IMR-90 (cell line): ENCODE measurements around the gene TMEM260. TPM values are rescaled to one million over a fixed set of nuclear protein-coding genes. Genes with fewer than 3 reads are reported as not detected.

Source experiments
- ATAC-seq: fragments of 200-7000 bp; cut with Tn5 transposase; 2 replicates; pipeline ENCODE4 v1.9.1; 2020; ENCODE audit warnings: low read depth, mild to moderate bottlenecking, moderate library complexity
- BruUV-seq: library from RNA; stranded (reverse); fragments of 400-500 nt; replicated peaks from 2 replicates; lab custom pipeline; 2021; lab: Mats Ljungman, UMichigan
- CTCF ChIA-PET: fragments of 300-600 bp; formaldehyde crosslinking; extraction: SDS; loops from one replicate; lab custom pipeline; 2021; ENCODE audit warnings: antibody characterized with exemption; lab: Yijun Ruan, JAX
- POLR2A ChIA-PET: fragments of 300-600 bp; sonication (Branson Sonifier 250); formaldehyde crosslinking; loops from one replicate; lab custom pipeline; 2022; ENCODE audit warnings: antibody characterized with exemption; ENCODE audit not compliant: unreplicated experiment; lab: Charles Lee
- DNase-seq: peaks from one replicate; pipeline ENCODE4 v3.0.0; 2013
- H2AFZ ChIP-seq: replicated peaks from 2 replicates; pipeline ENCODE3; 2013; ENCODE audit warnings: low read length, mild to moderate bottlenecking; ENCODE audit not compliant: poor library complexity
- H2AK5ac ChIP-seq: 2 replicates; pipeline ENCODE4 v1.6.1; 2013; ENCODE audit warnings: low read depth, low read length, inconsistent platforms
- H2AK9ac ChIP-seq: replicated peaks from 2 replicates; pipeline ENCODE3; 2013; ENCODE audit warnings: mild to moderate bottlenecking, low read depth, low read length, moderate library complexity; ENCODE audit not compliant: poor library complexity
- H2BK120ac ChIP-seq: 2 replicates; pipeline ENCODE4 v1.6.1; 2013; ENCODE audit warnings: low read depth, low read length, inconsistent platforms
- H2BK15ac ChIP-seq: 3 replicates; pipeline ENCODE4 v1.6.1; 2013; ENCODE audit warnings: low read depth, low read length, inconsistent platforms
- H2BK20ac ChIP-seq: 2 replicates; pipeline ENCODE4 v1.6.1; 2013; ENCODE audit warnings: low read depth, mild to moderate bottlenecking, inconsistent platforms, low read length, moderate library complexity
- H2BK5ac ChIP-seq: 2 replicates; pipeline ENCODE4 v1.6.1; 2013; ENCODE audit warnings: mild to moderate bottlenecking, low read depth, low read length, inconsistent platforms; ENCODE audit not compliant: poor library complexity, severe bottlenecking
- H3K14ac ChIP-seq: replicated peaks from 2 replicates; pipeline ENCODE4 v1.6.1; 2013; ENCODE audit warnings: low read depth, low read length, inconsistent platforms
- H3K18ac ChIP-seq: 2 replicates; pipeline ENCODE4 v1.6.1; 2013; ENCODE audit warnings: low read depth, low read length, control low read depth
- H3K23ac ChIP-seq: 2 replicates; pipeline ENCODE4 v1.6.1; 2013; ENCODE audit warnings: low read depth, low read length, inconsistent platforms
- H3K27ac ChIP-seq: 2 replicates; pipeline ENCODE4 v1.5.1; 2013; ENCODE audit warnings: mild to moderate bottlenecking, control low read depth, low read length; ENCODE audit not compliant: insufficient read depth
- H3K27me3 ChIP-seq: 2 replicates; pipeline ENCODE4 v1.6.1; 2013; ENCODE audit warnings: low read length; ENCODE audit not compliant: control insufficient read depth, insufficient read depth
- H3K36me3 ChIP-seq: 2 replicates; pipeline ENCODE4 v1.6.1; 2013; ENCODE audit warnings: low read length, mixed read lengths; ENCODE audit not compliant: control insufficient read depth, insufficient read depth
- H3K4ac ChIP-seq: 2 replicates; pipeline ENCODE4 v1.6.1; 2013; ENCODE audit warnings: low read depth, low read length, inconsistent platforms
- H3K4me1 ChIP-seq: 2 replicates; pipeline ENCODE4 v1.6.1; 2013; ENCODE audit warnings: low read length, mixed read lengths; ENCODE audit not compliant: control insufficient read depth, insufficient read depth
- H3K4me2 ChIP-seq: 2 replicates; pipeline ENCODE4 v1.6.1; 2013; ENCODE audit warnings: low read depth, mild to moderate bottlenecking, control low read depth, low read length, moderate library complexity
- H3K4me3 ChIP-seq: 2 replicates; pipeline ENCODE4 v1.5.1; 2013; ENCODE audit warnings: low read depth, mild to moderate bottlenecking, control low read depth, low read length, moderate library complexity; ENCODE audit not compliant: insufficient read depth
- H3K56ac ChIP-seq: 2 replicates; pipeline ENCODE4 v1.6.1; 2013; ENCODE audit warnings: low read length, inconsistent platforms; ENCODE audit not compliant: insufficient read depth; ENCODE audit errors: extremely low read depth
- H3K79me1 ChIP-seq, 2 experiments: 2 replicates each; pipeline ENCODE4 v1.6.1; 2013; ENCODE audit warnings: low read length in 2 of 2, inconsistent platforms in 1 of 2, low read depth in 1 of 2
- H3K9ac ChIP-seq: 2 replicates; pipeline ENCODE4 v1.6.1; 2013; ENCODE audit warnings: low read depth, low read length, control low read depth
- H3K9me1 ChIP-seq: 2 replicates; pipeline ENCODE4 v1.6.1; 2013; ENCODE audit warnings: low read length, inconsistent platforms; ENCODE audit not compliant: insufficient read depth
- H3K9me3 ChIP-seq: 2 replicates; pipeline ENCODE4 v1.6.1; 2013; ENCODE audit warnings: low read length; ENCODE audit not compliant: control insufficient read depth, insufficient read depth
- H4K20me1 ChIP-seq: 2 replicates; pipeline ENCODE4 v1.6.1; 2013; ENCODE audit warnings: low read length, inconsistent platforms; ENCODE audit not compliant: insufficient read depth
- H4K5ac ChIP-seq: 2 replicates; pipeline ENCODE4 v1.6.1; 2013; ENCODE audit warnings: mild to moderate bottlenecking, low read depth, low read length, control low read depth
- H4K8ac ChIP-seq, 2 experiments: 2 replicates each; pipeline ENCODE4 v1.6.1; 2013; ENCODE audit warnings: low read depth in 2 of 2, low read length in 2 of 2, control low read depth in 1 of 2, inconsistent platforms in 1 of 2
- H4K91ac ChIP-seq: 2 replicates; pipeline ENCODE4 v1.6.1; 2013; ENCODE audit warnings: low read depth, low read length, inconsistent platforms; ENCODE audit not compliant: insufficient read depth
- BHLHE40 ChIP-seq: fragments of 150-350 bp; IDR thresholded peaks from 2 replicates; pipeline ENCODE4 v1.6.1; 2016; ENCODE audit warnings: mild to moderate bottlenecking, low read depth, low read length
- CEBPB ChIP-seq: IDR thresholded peaks from 2 replicates; pipeline ENCODE4 v1.6.1; 2012; ENCODE audit warnings: low read depth, low read length, improper control_type of control experiment
- CHD1 ChIP-seq: IDR thresholded peaks from 2 replicates; pipeline ENCODE4 v1.6.1; 2012; ENCODE audit warnings: low read depth, low read length, improper control_type of control experiment
- CTCF ChIP-seq: conservative IDR thresholded peaks from 2 replicates; pipeline ENCODE4 v1.5.1; 2012; ENCODE audit warnings: mild to moderate bottlenecking, low read depth, low read length, improper control_type of control experiment
- ELK1 ChIP-seq: fragments of 150-350 bp; IDR thresholded peaks from 2 replicates; pipeline ENCODE4 v1.6.1; 2016; ENCODE audit warnings: low read depth, mild to moderate bottlenecking, low read length, moderate library complexity, borderline replicate concordance
- FOS ChIP-seq: fragments of 150-350 bp; IDR thresholded peaks from 2 replicates; pipeline ENCODE4 v1.6.1; 2016; ENCODE audit warnings: low read depth, low read length
- MAFK ChIP-seq: IDR thresholded peaks from 2 replicates; pipeline ENCODE4 v1.6.1; 2012; ENCODE audit warnings: low read depth, low read length, improper control_type of control experiment
- MAZ ChIP-seq: IDR thresholded peaks from 2 replicates; pipeline ENCODE4 v1.6.1; 2012; ENCODE audit warnings: low read depth, mild to moderate bottlenecking, low read length, improper control_type of control experiment, moderate library complexity, borderline replicate concordance
- MXI1 ChIP-seq: IDR thresholded peaks from 2 replicates; pipeline ENCODE4 v1.6.1; 2012; ENCODE audit warnings: low read depth, mild to moderate bottlenecking, low read length, moderate library complexity, borderline replicate concordance
- NFE2L2 ChIP-seq: fragments of 150-350 bp; IDR thresholded peaks from 2 replicates; pipeline ENCODE4 v1.6.1; 2016; ENCODE audit warnings: low read depth, mild to moderate bottlenecking, low read length
- POLR2A ChIP-seq: IDR thresholded peaks from 2 replicates; pipeline ENCODE4 v1.6.1; 2012; ENCODE audit warnings: mild to moderate bottlenecking, low read depth, low read length
- RAD21 ChIP-seq: IDR thresholded peaks from 2 replicates; pipeline ENCODE4 v1.6.1; 2012; ENCODE audit warnings: low read length, improper control_type of control experiment
- RCOR1 ChIP-seq: IDR thresholded peaks from 2 replicates; pipeline ENCODE4 v1.6.1; 2012; ENCODE audit warnings: mild to moderate bottlenecking, low read length, improper control_type of control experiment; ENCODE audit not compliant: insufficient replicate concordance
- RFX5 ChIP-seq: IDR thresholded peaks from 2 replicates; pipeline ENCODE4 v1.8.0; 2012; ENCODE audit warnings: low read depth, mild to moderate bottlenecking, low read length, moderate library complexity
- SMC3 ChIP-seq: fragments of 150-350 bp; IDR thresholded peaks from 2 replicates; pipeline ENCODE4 v1.6.1; 2016; ENCODE audit warnings: low read depth, mild to moderate bottlenecking, antibody characterized with exemption, low read length, moderate library complexity
- USF2 ChIP-seq: fragments of 150-350 bp; IDR thresholded peaks from 2 replicates; pipeline ENCODE4 v1.6.1; 2017; ENCODE audit warnings: mild to moderate bottlenecking, antibody characterized with exemption, low read length, low read depth
- WGBS, 2 experiments: methylation state at CpG; one replicate each; pipeline versions ENCODE4 v1.1.5 to v1.1.7; 2013; ENCODE audit warnings: missing lambda C conversion rate in 2 of 2; ENCODE audit not compliant: insufficient read length in 1 of 2; ENCODE audit errors: extremely low coverage in 2 of 2; 5-methylcytosine and 5-hydroxymethylcytosine counted together
- dilution Hi-C: fragments of 300-500 bp; cut with HindIII; formaldehyde crosslinking; loops from one replicate; pipeline ENCODE4 v1.14.3; 2018; ENCODE audit warnings: low sequenced_read_pairs; ENCODE audit not compliant: unreplicated experiment
- in situ Hi-C: fragments of 300-500 bp; cut with MboI; formaldehyde crosslinking; loops from 3 replicates; pipeline ENCODE4 v1.14.3; 2019; ENCODE audit warnings: low sequenced_read_pairs, inconsistent platforms, mixed read lengths
- intact Hi-C: fragments of 100-400 bp; cut with micrococcal nuclease; formaldehyde crosslinking; loops from 2 replicates; pipeline ENCODE4 v1.10.0; 2022
- polyA plus RNA-seq, 3 experiments: library from polyadenylated mRNA; depleted of rRNA; stranded (reverse); fragments of >200 nt; gene quantifications; 2 replicates each; pipeline ENCODE4 v1.2.3, GENCODE V29; 2012; ENCODE audit warnings: low replicate concordance in 1 of 3
- total RNA-seq: library from RNA; depleted of rRNA; stranded (reverse); fragments of >200 nt; gene quantifications from 2 replicates; pipeline ENCODE4 v1.2.3, GENCODE V29; 2012

TMEM260 gene
- total and polyA plus RNA-seq, 2 of the 4 experiments (the other 2 are of a cell fraction), result 6.4 to 11.5 TPM

- Histone ChIP-seq H2BK120ac (no peak overlapping the region), H3K18ac (no peak overlapping the region), H3K56ac (no peak overlapping the region), H2BK20ac (no peak overlapping the region), H4K20me1 (no peaks in the 10 kb centered on the region), H3K4me3 (no peak overlapping the region), H3K27ac (no peak overlapping the region), H2AK9ac (no peak overlapping the region), H3K27me3 (peaks cover 34% of the 10 kb centered on the region), H4K8ac (no peak overlapping the region), H3K79me1 (no peaks in the 10 kb centered on the region), H2AFZ (no peak overlapping the region), H3K4ac (no peak overlapping the region), H3K14ac (no peak overlapping the region), H2BK5ac (no peak overlapping the region), H2AK5ac (no peak overlapping the region), H3K4me2 (no peak overlapping the region), H3K4me1 (no peaks in the 10 kb centered on the region), H4K91ac (no peak overlapping the region), H3K9me1 (no peaks in the 10 kb centered on the region), H3K36me3 (no peaks in the 10 kb centered on the region), H3K23ac (no peak overlapping the region), H4K5ac (no peak overlapping the region), H2BK15ac (no peak overlapping the region), H3K9ac (no peak overlapping the region), H3K9me3 (no peaks in the 10 kb centered on the region)
- WGBS, 2 experiments, result no CpG with 5 or more reads among the region's 4 CpGs
- in situ Hi-C loops (no loop called here), dilution Hi-C loops (no loop called here), intact Hi-C loops (loop anchor here (10.0 kb wide), 1 partner anchor 512 kb away; no protein-coding TSS in a partner anchor)
- ChIA-PET POLR2A (no interaction called here), CTCF (no interaction called here)
- no TSS peak for BruUV-seq
- ATAC-seq (no peak), DNase-seq (no peak)
- TF ChIP-seq RFX5 (no peak), RCOR1 (no peak), NFE2L2 (no peak), CHD1 (no peak), SMC3 (no peak), ELK1 (no peak), CEBPB (no peak), MAFK (no peak), CTCF (no peak), BHLHE40 (no peak), POLR2A (no peak), USF2 (no peak), RAD21 (no peak), MXI1 (no peak), MAZ (no peak), FOS (no peak)
Observed at GRCh38 chr14:56552615-56553014, 27.0 kb upstream of the TMEM260 start.
